Keratinocyte (primary cell): ENCODE data around the gene ABCC6. TPM values are rescaled to one million over a fixed set of nuclear protein-coding genes. Genes with fewer than 3 reads are reported as not detected.

ENCODE experiments used
- DNase-seq: peaks from one replicate; pipeline ENCODE4 v3.0.0-alpha.2; 2011; ENCODE audit warnings: low read depth, missing footprints, low spot score
- FAIRE-seq: peaks from 2 replicates; lab custom pipeline; 2011; peaks lifted over from hg19 to GRCh38; lab: Jason Lieb, UNC
- H2AFZ ChIP-seq: 2 replicates; pipeline ENCODE4 v1.6.0; 2012; ENCODE audit warnings: low read length, control low read depth, inconsistent platforms; ENCODE audit not compliant: control insufficient read depth
- H3K27ac ChIP-seq: 2 replicates; pipeline ENCODE4 v1.5.1; 2011; ENCODE audit warnings: low read length; ENCODE audit not compliant: control insufficient read depth, insufficient read depth
- H3K27me3 ChIP-seq: 3 replicates; pipeline ENCODE4 v1.6.0; 2011; ENCODE audit warnings: low read length; ENCODE audit not compliant: control insufficient read depth, insufficient read depth; ENCODE audit errors: extremely low read depth
- H3K36me3 ChIP-seq, 2 experiments: 2 replicates in 1 of 2; 3 replicates in 1 of 2; pipeline ENCODE4 v1.5.1; 2011; ENCODE audit warnings: low read length in 2 of 2, mild to moderate bottlenecking in 1 of 2; ENCODE audit not compliant: control insufficient read depth in 2 of 2, insufficient read depth in 2 of 2; ENCODE audit errors: extremely low read depth in 1 of 2
- H3K4me1 ChIP-seq: 3 replicates; pipeline ENCODE4 v1.5.1; 2011; ENCODE audit warnings: low read length; ENCODE audit not compliant: control insufficient read depth, insufficient read depth; ENCODE audit errors: extremely low read depth
- H3K4me2 ChIP-seq: 3 replicates; pipeline ENCODE4 v1.6.0; 2011; ENCODE audit warnings: low read depth, low read length; ENCODE audit not compliant: control insufficient read depth, insufficient read depth; ENCODE audit errors: extremely low read depth
- H3K4me3 ChIP-seq, 3 experiments: fragments of 200-600 bp in 1 of 3; sonication (generic) in 1 of 3; 2 replicates in 2 of 3; 3 replicates in 1 of 3; pipeline ENCODE4 v1.5.1; 2011 to 2016; ENCODE audit warnings: low read length in 3 of 3, mild to moderate bottlenecking in 3 of 3, control low read depth in 2 of 3, inconsistent platforms in 1 of 3, low read depth in 1 of 3, mixed read lengths in 1 of 3, mixed run types in 1 of 3, moderate library complexity in 1 of 3; ENCODE audit not compliant: control insufficient read depth in 2 of 3, insufficient read depth in 2 of 3; ENCODE audit errors: extremely low read depth in 1 of 3
- H3K79me2 ChIP-seq: 2 replicates; pipeline ENCODE4 v1.6.0; 2012; ENCODE audit warnings: low read length; ENCODE audit not compliant: control insufficient read depth, insufficient read depth
- H3K9ac ChIP-seq: 3 replicates; pipeline ENCODE4 v1.6.0; 2011; ENCODE audit warnings: low read length; ENCODE audit not compliant: control insufficient read depth, insufficient read depth; ENCODE audit errors: extremely low read depth
- H3K9me1 ChIP-seq: 3 replicates; pipeline ENCODE4 v1.6.0; 2011; ENCODE audit warnings: low read length; ENCODE audit not compliant: control insufficient read depth, insufficient read depth; ENCODE audit errors: extremely low read depth
- H3K9me3 ChIP-seq: 2 replicates; pipeline ENCODE4 v1.5.1; 2012; ENCODE audit warnings: low read depth, low read length; ENCODE audit not compliant: control insufficient read depth
- H4K20me1 ChIP-seq: 3 replicates; pipeline ENCODE4 v1.6.0; 2011; ENCODE audit warnings: low read length; ENCODE audit not compliant: control insufficient read depth, insufficient read depth; ENCODE audit errors: extremely low read depth
- EZH2 ChIP-seq: IDR thresholded peaks from one replicate; pipeline ENCODE4 v1.6.1; 2012; ENCODE audit warnings: inconsistent platforms, mild to moderate bottlenecking, low read length, moderate library complexity
- dilution Hi-C: fragments of 300-500 bp; cut with MboI; formaldehyde crosslinking; loops from one replicate; pipeline ENCODE4 v1.7.0; 2020; ENCODE audit warnings: low sequenced_read_pairs; ENCODE audit not compliant: extremely low pct_ligation_motif_present
- polyA plus RNA-seq, 5 experiments: library from polyadenylated mRNA; depleted of rRNA in 3 of 5; stranded (reverse) in 3 of 5; stranded (forward) in 1 of 5; unstranded in 1 of 5; fragments of >200 nt; gene quantifications; 1 replicate in 1 of 5; 2 replicates in 3 of 5; 3 replicates in 1 of 5; pipeline versions ENCODE4 v1.2.1 to v1.2.3, GENCODE V29; 2011 to 2012; ENCODE audit warnings: missing spikeins in 2 of 5, low read depth in 1 of 5, low replicate concordance in 1 of 5
- TF ChIP-seq, protein P1 (sequence below), 3 experiments: IDR thresholded peaks in 1 of 3; conservative IDR thresholded peaks in 1 of 3; optimal IDR thresholded peaks in 1 of 3; 2 replicates in 2 of 3; 3 replicates in 1 of 3; pipeline versions ENCODE3 to v1.5.1; 2011; ENCODE audit warnings: low read length in 3 of 3, mild to moderate bottlenecking in 3 of 3, moderate library complexity in 2 of 3, control low read depth in 1 of 3, inconsistent platforms in 1 of 3; ENCODE audit not compliant: insufficient read depth in 2 of 3; ENCODE audit errors: extremely low read depth in 1 of 3

ABCC6 gene
- polyA plus RNA-seq, 1 donor (not counting 4 experiments of a cell fraction or from before 2014, with no cell fraction given) = not detected

DNA sequence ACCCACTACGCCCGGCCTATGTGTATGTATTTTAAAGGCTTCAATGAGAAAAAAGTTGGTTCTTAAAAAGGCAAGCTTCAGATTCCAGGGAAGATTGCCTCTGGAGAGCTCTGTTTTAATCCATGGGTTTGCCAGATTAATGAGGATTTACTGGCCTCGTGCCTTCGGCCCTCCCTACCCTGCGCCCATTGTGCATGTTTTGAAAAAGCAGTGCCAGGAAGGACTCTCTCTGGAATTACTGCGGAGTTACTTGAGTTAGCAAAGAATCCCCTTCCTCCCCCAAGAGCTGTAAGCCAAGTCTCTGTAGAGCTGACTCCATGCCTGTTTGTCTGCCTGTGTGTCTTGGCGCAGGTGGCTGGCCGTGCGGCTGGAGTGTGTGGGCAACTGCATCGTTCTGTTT, 98.9 kb downstream of the ABCC6 start:
- Histone ChIP-seq H3K9ac (no peak overlapping the region), H3K9me3 (peaks cover 5% of the 10 kb centered on the region), H3K27ac (no peak overlapping the region), H3K4me3 (no peak overlapping the region), H3K4me2 (no peak overlapping the region), H3K4me1 (no peaks in the 10 kb centered on the region), H3K79me2 (no peaks in the 10 kb centered on the region), H3K27me3 (no peaks in the 10 kb centered on the region), H4K20me1 (no peaks in the 10 kb centered on the region), H3K9me1 (no peaks in the 10 kb centered on the region), H2AFZ (no peak overlapping the region), H3K36me3 (peaks cover 24 to 31% of the 10 kb centered on the region in 2 experiments)
- DNase-seq = no peak
- TF ChIP-seq EZH2 = no peak
- TF ChIP-seq, protein P1, sequence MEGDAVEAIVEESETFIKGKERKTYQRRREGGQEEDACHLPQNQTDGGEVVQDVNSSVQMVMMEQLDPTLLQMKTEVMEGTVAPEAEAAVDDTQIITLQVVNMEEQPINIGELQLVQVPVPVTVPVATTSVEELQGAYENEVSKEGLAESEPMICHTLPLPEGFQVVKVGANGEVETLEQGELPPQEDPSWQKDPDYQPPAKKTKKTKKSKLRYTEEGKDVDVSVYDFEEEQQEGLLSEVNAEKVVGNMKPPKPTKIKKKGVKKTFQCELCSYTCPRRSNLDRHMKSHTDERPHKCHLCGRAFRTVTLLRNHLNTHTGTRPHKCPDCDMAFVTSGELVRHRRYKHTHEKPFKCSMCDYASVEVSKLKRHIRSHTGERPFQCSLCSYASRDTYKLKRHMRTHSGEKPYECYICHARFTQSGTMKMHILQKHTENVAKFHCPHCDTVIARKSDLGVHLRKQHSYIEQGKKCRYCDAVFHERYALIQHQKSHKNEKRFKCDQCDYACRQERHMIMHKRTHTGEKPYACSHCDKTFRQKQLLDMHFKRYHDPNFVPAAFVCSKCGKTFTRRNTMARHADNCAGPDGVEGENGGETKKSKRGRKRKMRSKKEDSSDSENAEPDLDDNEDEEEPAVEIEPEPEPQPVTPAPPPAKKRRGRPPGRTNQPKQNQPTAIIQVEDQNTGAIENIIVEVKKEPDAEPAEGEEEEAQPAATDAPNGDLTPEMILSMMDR (optimal IDR thresholded peaks at IDR 0.05 in 1 of 3, IDR thresholded peaks at IDR 0.05 in 1 of 3, conservative IDR thresholded peaks at IDR 0.05 in 1 of 3; ENCODE audit: extremely low read depth in 1 of 3, insufficient read depth in 2 of 3, low read length in 3 of 3) = no peak
- dilution Hi-C loops = no loop called here
- no peak for FAIRE-seq

DNA sequence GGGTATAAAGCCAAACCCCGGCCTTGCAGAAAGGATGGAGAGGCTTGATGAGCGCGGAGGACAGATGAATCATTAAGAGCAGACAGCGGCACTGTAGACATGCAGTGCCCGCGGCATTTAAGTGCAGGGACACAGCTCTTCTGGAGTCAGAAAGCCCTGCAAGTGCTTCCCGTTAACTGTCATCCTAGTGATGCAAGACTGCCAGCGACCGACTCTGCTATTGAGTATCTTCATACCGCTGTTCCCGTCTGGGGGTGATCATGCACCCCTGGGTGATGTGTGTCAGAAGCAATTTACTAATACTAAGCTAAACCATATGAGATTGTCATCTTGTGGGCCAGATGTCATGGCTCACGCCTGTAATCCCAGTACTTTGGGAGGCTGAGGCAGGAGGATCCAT, 101.0 kb downstream of the ABCC6 start:
- H3K9me3 ChIP-seq = peaks cover 5% of the 10 kb centered on the region
- H3K4me3 ChIP-seq = no peak overlapping the region
- no peak overlapping the region for H2AFZ ChIP-seq
- no peak overlapping the region for H3K9ac ChIP-seq
- no peaks in the 10 kb centered on the region for H3K9me1 ChIP-seq
- no peak for TF ChIP-seq EZH2
- TF ChIP-seq, protein P1 (optimal IDR thresholded peaks at IDR 0.05 in 1 of 3, IDR thresholded peaks at IDR 0.05 in 1 of 3, conservative IDR thresholded peaks at IDR 0.05 in 1 of 3; ENCODE audit: extremely low read depth in 1 of 3, insufficient read depth in 2 of 3, low read length in 3 of 3) = no peak
- H3K27ac ChIP-seq = no peak overlapping the region
- dilution Hi-C loops = no loop called here
- no peaks in the 10 kb centered on the region for H3K27me3 ChIP-seq
- no peak overlapping the region for H3K4me2 ChIP-seq
- H3K79me2 ChIP-seq = no peaks in the 10 kb centered on the region
- H4K20me1 ChIP-seq = no peaks in the 10 kb centered on the region
- FAIRE-seq (no peak), DNase-seq (no peak)
- H3K4me1 ChIP-seq = no peaks in the 10 kb centered on the region
- peaks cover 28% of the 10 kb centered on the region in 2 experiments for H3K36me3 ChIP-seq
